Measurements from ENCODE around the gene RABGGTA. TPM values are rescaled to one million over a fixed set of nuclear protein-coding genes. Genes with fewer than 3 reads are reported as not detected.

Gene RABGGTA
- polyA plus RNA-seq, 3 donors, result 34.5 to 125 (median 35.4) TPM

GRCh38 chr14:24216345-24216699 is 55.1 kb downstream of the RABGGTA start:
- Histone ChIP-seq H3K27ac (ENCODE audit: low read depth in 1 of 2, low read length in 2 of 2) (peak overlapping the region in 1 of 2 donors; percentile 98), H3K9ac (ENCODE audit: insufficient read depth, low read length, poor library complexity, severe bottlenecking) (no peak overlapping the region), H3K4me1 (ENCODE audit: control insufficient read depth in 1 of 2, insufficient read depth in 2 of 2, low read length in 2 of 2) (peaks cover 30 to 36% of the 10 kb centered on the region in 2 donors), H3K79me2 (ENCODE audit: insufficient read depth, low read length) (peaks cover 40% of the 10 kb centered on the region), H3K9me3 (replicated peaks in 1 of 2; ENCODE audit: control insufficient read depth in 1 of 2, insufficient read depth in 1 of 2, low read length in 2 of 2) (no peaks in the 10 kb centered on the region), H4K20me1 (ENCODE audit: insufficient read depth, low read length) (no peaks in the 10 kb centered on the region), H3K4me2 (replicated peaks; ENCODE audit: extremely low read depth, low read length, poor library complexity, severe bottlenecking) (peak overlapping the region; percentile 87), H3K4me3 (replicated peaks in 1 of 3; ENCODE audit: low read depth in 2 of 3, low read length in 3 of 3) (peak overlapping the region in 1 of 3 experiments; percentile 90), H3K36me3 (replicated peaks in 1 of 2; ENCODE audit: control insufficient read depth in 1 of 2, insufficient read depth in 2 of 2, low read length in 2 of 2) (peaks cover 9 to 19% of the 10 kb centered on the region in 2 donors), H3K27me3 (ENCODE audit: control insufficient read depth in 2 of 2, insufficient read depth in 2 of 2, low read length in 2 of 2) (no peaks in the 10 kb centered on the region), H2AFZ (ENCODE audit: insufficient read depth, low read depth, low read length, poor library complexity, severe bottlenecking) (peak overlapping the region; percentile 86)
- intact Hi-C loops (cut with micrococcal nuclease), result loop anchor here (1.0 to 10.0 kb wide), 2 partner anchors 15 to 88 kb away; partner anchors contain the start of gene CIDEB (in 1 of the 2)
- Mint-ChIP-seq H3K27ac (peak overlapping the region; percentile 95 to 100 (median 98)), H3K36me3 (peaks cover 22 to 25% of the 10 kb centered on the region in 2 donors), H3K4me3 (peak overlapping the region in 1 of 2 donors; percentile 86), H3K27me3 (ENCODE audit: low read depth in 3 of 3) (peaks cover 0 to 4% (median 1%) of the 10 kb centered on the region in 3 donors), H3K9me3 (no peaks in the 10 kb centered on the region), H3K4me1 (peaks cover 30% of the 10 kb centered on the region)
- no peak for TF ChIP-seq CTCF (IDR thresholded peaks at IDR 0.05)
- DNase-seq, result no peak
- WGBS (ENCODE audit: insufficient coverage), result no CpG with 5 or more reads among the region's 2 CpGs

Small RNAs within 50 kb of the gene (small RNA-seq; reads per million reads assigned to genes)
- not detected for gene MDP1 (ENCODE audit: insufficient read length, low read depth)

Other genes starting within 250 kb of the RABGGTA start
- 1 to 10 TPM in 1 of 3 donors, not detected in 2; 1.0 TPM for gene CARMIL3, start 219.6 kb downstream of the RABGGTA start, polyA plus RNA-seq
- gene CPNE6, start 200.0 kb downstream of the RABGGTA start, polyA plus RNA-seq, result not detected
- 10 to 100 TPM; 29.9 to 34.2 (median 31.3) TPM for gene PCK2, start 177.3 kb downstream of the RABGGTA start, polyA plus RNA-seq
- 10 to 100 TPM; 45.6 to 56.6 (median 48.8) TPM for gene DCAF11, start 156.8 kb downstream of the RABGGTA start, polyA plus RNA-seq
- 1 to 10 TPM; 1.1 to 1.5 (median 1.3) TPM for gene NRL, start 156.6 kb downstream of the RABGGTA start, polyA plus RNA-seq
- gene FITM1, start 140.9 kb downstream of the RABGGTA start, polyA plus RNA-seq, result 1 to 10 TPM in 1 of 3 donors, not detected in 2; 2.1 TPM
- gene PSME1, start 135.4 kb downstream of the RABGGTA start, polyA plus RNA-seq, result 100 to 1,000 TPM; 435 to 759 (median 729) TPM
- 1 to 10 TPM; 6.4 to 9.4 (median 8.5) TPM for gene EMC9, start 130.0 kb downstream of the RABGGTA start, polyA plus RNA-seq
- 100 to 1,000 TPM; 237 to 593 (median 579) TPM for gene PSME2, start 125.0 kb downstream of the RABGGTA start, polyA plus RNA-seq
- 10 to 100 TPM; 30.7 to 63.2 (median 36.8) TPM for gene RNF31, start 124.1 kb downstream of the RABGGTA start, polyA plus RNA-seq
- gene IRF9, start 110.3 kb downstream of the RABGGTA start, polyA plus RNA-seq, result 100 to 1,000 TPM in 1 of 3 donors, 10 to 100 TPM in 2; 44.7 to 208 (median 56.0) TPM
- gene REC8, start 99.5 kb downstream of the RABGGTA start, polyA plus RNA-seq, result 10 to 100 TPM in 1 of 3 donors, 1 to 10 TPM in 2; 1.4 to 46.4 (median 2.3) TPM
- 10 to 100 TPM in 1 of 3 donors, 1 to 10 TPM in 2; 4.1 to 14.2 (median 4.3) TPM for gene IPO4, start 82.8 kb downstream of the RABGGTA start, polyA plus RNA-seq
- 10 to 100 TPM; 14.6 to 56.0 (median 51.1) TPM for gene TM9SF1, start 76.2 kb downstream of the RABGGTA start, polyA plus RNA-seq
- gene TSSK4, start 65.9 kb downstream of the RABGGTA start, polyA plus RNA-seq, result under 1 TPM in 2 of 3 donors, not detected in 1; 0.07 to 0.13 TPM
- 100 to 1,000 TPM in 2 of 3 donors, 10 to 100 TPM in 1; 99.0 to 128 (median 102) TPM for gene CHMP4A, start 58.1 kb downstream of the RABGGTA start, polyA plus RNA-seq
- 10 to 100 TPM; 17.5 to 49.6 (median 37.5) TPM for gene MDP1, start 55.5 kb downstream of the RABGGTA start, polyA plus RNA-seq
- 100 to 1,000 TPM; 164 to 335 (median 306) TPM for gene NEDD8, start 39.2 kb downstream of the RABGGTA start, polyA plus RNA-seq
- gene GMPR2, start 38.7 kb downstream of the RABGGTA start, polyA plus RNA-seq, result 10 to 100 TPM; 84.4 to 84.7 (median 84.5) TPM
- 100 to 1,000 TPM in 2 of 3 donors, 10 to 100 TPM in 1; 63.6 to 151 (median 137) TPM for gene TINF2, start 29.0 kb downstream of the RABGGTA start, polyA plus RNA-seq
- 1 to 10 TPM in 1 of 3 donors, not detected in 2; 7.8 TPM for gene TGM1, start 8.4 kb downstream of the RABGGTA start, polyA plus RNA-seq
- 10 to 100 TPM; 31.6 to 49.4 (median 48.8) TPM for gene DHRS1, start 28.2 kb upstream of the RABGGTA start, polyA plus RNA-seq
- 10 to 100 TPM in 1 of 3 donors, 1 to 10 TPM in 2; 1.2 to 16.6 (median 1.3) TPM for gene NOP9, start 28.3 kb upstream of the RABGGTA start, polyA plus RNA-seq
- gene CIDEB, start 36.4 kb upstream of the RABGGTA start, polyA plus RNA-seq, result 100 to 1,000 TPM in 1 of 3 donors, 10 to 100 TPM in 2; 36.4 to 126 (median 63.8) TPM
- gene LTB4R2, start 38.5 kb upstream of the RABGGTA start, polyA plus RNA-seq, result 10 to 100 TPM in 1 of 3 donors, 1 to 10 TPM in 2; 2.7 to 25.1 (median 2.9) TPM
- 10 to 100 TPM; 51.5 to 98.5 (median 87.3) TPM for gene LTB4R, start 39.9 kb upstream of the RABGGTA start, polyA plus RNA-seq
- gene ADCY4, start 63.5 kb upstream of the RABGGTA start, polyA plus RNA-seq, result 10 to 100 TPM in 1 of 3 donors, under 1 TPM in 2; 0.69 to 11.9 (median 0.70) TPM
- 10 to 100 TPM; 11.7 to 69.6 (median 11.8) TPM for gene RIPK3, start 68.4 kb upstream of the RABGGTA start, polyA plus RNA-seq
- not detected for gene NFATC4, start 96.6 kb upstream of the RABGGTA start, polyA plus RNA-seq
- gene NYNRIN, start 127.4 kb upstream of the RABGGTA start, polyA plus RNA-seq, result under 1 TPM; 0.18 to 0.84 (median 0.40) TPM
- 1 to 10 TPM in 1 of 3 donors, under 1 TPM in 1, not detected in 1; 0.07 to 1.1 TPM for gene CBLN3, start 158.1 kb upstream of the RABGGTA start, polyA plus RNA-seq
- 10 to 100 TPM; 12.4 to 39.8 (median 16.0) TPM for gene KHNYN, start 158.4 kb upstream of the RABGGTA start, polyA plus RNA-seq
- 100 to 1,000 TPM in 1 of 3 donors, 10 to 100 TPM in 2; 37.3 to 110 (median 39.2) TPM for gene SDR39U1, start 171.2 kb upstream of the RABGGTA start, polyA plus RNA-seq
- gene CMA1, start 236.7 kb upstream of the RABGGTA start, polyA plus RNA-seq, result not detected